PFSK-1 (cell line): Measurements from ENCODE around the gene FGF6.

ENCODE experiments used
- FOXP2 ChIP-seq: optimal IDR thresholded peaks from 2 replicates; pipeline ENCODE3; 2011; ENCODE audit warnings: borderline replicate concordance, control low read depth, inconsistent platforms; ENCODE audit not compliant: insufficient read depth; ENCODE audit errors: extremely low read length, extremely low read depth
- POLR2AphosphoS5 ChIP-seq: IDR thresholded peaks from 2 replicates; pipeline ENCODE4 v1.6.1; 2012; ENCODE audit warnings: low read depth, mild to moderate bottlenecking, control low read depth, low read length, moderate library complexity
- REST ChIP-seq, 2 experiments: IDR thresholded peaks; 2 replicates each; pipeline versions ENCODE4 v1.6.1 to v1.8.0; 2011 to 2012; ENCODE audit warnings: low read depth in 2 of 2, low read length in 2 of 2, control low read depth in 1 of 2, inconsistent platforms in 1 of 2, mild to moderate bottlenecking in 1 of 2, moderate library complexity in 1 of 2; ENCODE audit not compliant: insufficient read depth in 1 of 2
- SIN3A ChIP-seq: IDR thresholded peaks from 2 replicates; pipeline ENCODE4 v1.6.1; 2012; ENCODE audit warnings: mild to moderate bottlenecking, low read length, moderate library complexity, borderline replicate concordance; ENCODE audit not compliant: insufficient read depth
- TAF1 ChIP-seq: IDR thresholded peaks from 2 replicates; pipeline ENCODE4 v1.6.1; 2012; ENCODE audit warnings: low read length, control low read depth, borderline replicate concordance; ENCODE audit not compliant: insufficient read depth

Gene FGF6

DNA sequence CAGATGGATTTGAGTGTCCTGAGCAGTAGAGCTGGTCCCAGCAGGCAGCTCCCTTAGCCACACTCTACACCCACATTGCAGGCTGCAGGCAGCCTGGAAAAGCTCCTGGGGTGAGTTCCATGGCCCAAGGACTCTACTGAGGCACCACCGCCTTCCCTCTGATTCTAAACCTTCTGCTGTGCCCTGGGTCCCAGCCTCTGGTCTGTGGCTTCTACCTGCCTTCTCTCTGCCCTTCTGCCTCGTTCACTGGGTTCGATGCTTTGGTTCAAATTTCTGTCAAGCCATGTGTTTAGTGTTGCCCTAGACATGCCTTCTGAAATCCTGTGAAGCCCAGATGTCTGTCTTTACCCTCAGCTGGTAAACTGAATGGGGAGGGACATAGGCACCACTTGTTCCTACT, 1.5 kb upstream of the FGF6 start:
- no peak for TF ChIP-seq TAF1
- no peak for TF ChIP-seq SIN3A
- TF ChIP-seq REST (IDR thresholded peaks at IDR 0.05; ENCODE audit: insufficient read depth in 1 of 2, low read depth in 2 of 2, low read length in 2 of 2) = no peak
- no peak for TF ChIP-seq FOXP2
- no peak for TF ChIP-seq POLR2AphosphoS5

GRCh38 chr12:4446335-4446734, 720 bp upstream of the FGF6 start:
- TF ChIP-seq SIN3A (no peak), POLR2AphosphoS5 (no peak), FOXP2 (no peak), REST (IDR thresholded peaks at IDR 0.05; ENCODE audit: insufficient read depth in 1 of 2, low read depth in 2 of 2, low read length in 2 of 2) (no peak), TAF1 (no peak)

GRCh38 chr12:4444031-4444430, 1.6 kb downstream of the FGF6 start:
- TF ChIP-seq SIN3A (no peak), POLR2AphosphoS5 (no peak), REST (IDR thresholded peaks at IDR 0.05; ENCODE audit: insufficient read depth in 1 of 2, low read depth in 2 of 2, low read length in 2 of 2) (no peak), TAF1 (no peak), FOXP2 (no peak)

DNA sequence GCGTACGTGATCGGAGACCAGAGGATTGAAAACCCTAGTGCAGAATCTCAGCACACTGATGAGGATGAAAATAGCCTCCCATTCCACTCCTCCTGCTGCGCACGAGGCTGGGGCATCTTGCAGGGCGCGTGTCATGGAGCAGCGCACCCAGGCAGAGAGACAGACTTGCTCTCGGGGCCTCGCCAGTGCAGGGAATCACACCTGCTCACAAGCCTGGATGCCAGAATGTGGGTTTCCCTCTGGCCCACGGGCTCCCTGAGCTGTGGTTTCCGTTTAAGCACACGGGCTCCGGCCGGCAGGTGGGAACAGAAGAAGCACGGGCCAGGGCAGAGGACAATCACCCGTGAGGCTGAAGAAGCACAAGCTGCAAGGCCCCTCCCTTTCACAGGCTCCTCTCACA, 2.0 kb downstream of the FGF6 start:
- TF ChIP-seq FOXP2 = no peak
- no peak for TF ChIP-seq SIN3A
- TF ChIP-seq REST (IDR thresholded peaks at IDR 0.05; ENCODE audit: insufficient read depth in 1 of 2, low read depth in 2 of 2, low read length in 2 of 2) = no peak
- no peak for TF ChIP-seq POLR2AphosphoS5
- no peak for TF ChIP-seq TAF1
